ENCODE measurements around the gene IL9.
"Not testable (repeated sequence)": the region's sequence is repeated elsewhere in the genome, so short reads cannot be mapped to it uniquely, and the experiment has no call there.

Gene IL9

GRCh38 chr5:135864503-135865435 is 30.9 kb downstream of the IL9 start:
- no peak overlapping the region for H3K4me3 ChIP-seq (ENCODE audit: low read depth, low read length)
- DNase-seq (ENCODE audit: low read depth), result no peak
- TF ChIP-seq, protein P1, sequence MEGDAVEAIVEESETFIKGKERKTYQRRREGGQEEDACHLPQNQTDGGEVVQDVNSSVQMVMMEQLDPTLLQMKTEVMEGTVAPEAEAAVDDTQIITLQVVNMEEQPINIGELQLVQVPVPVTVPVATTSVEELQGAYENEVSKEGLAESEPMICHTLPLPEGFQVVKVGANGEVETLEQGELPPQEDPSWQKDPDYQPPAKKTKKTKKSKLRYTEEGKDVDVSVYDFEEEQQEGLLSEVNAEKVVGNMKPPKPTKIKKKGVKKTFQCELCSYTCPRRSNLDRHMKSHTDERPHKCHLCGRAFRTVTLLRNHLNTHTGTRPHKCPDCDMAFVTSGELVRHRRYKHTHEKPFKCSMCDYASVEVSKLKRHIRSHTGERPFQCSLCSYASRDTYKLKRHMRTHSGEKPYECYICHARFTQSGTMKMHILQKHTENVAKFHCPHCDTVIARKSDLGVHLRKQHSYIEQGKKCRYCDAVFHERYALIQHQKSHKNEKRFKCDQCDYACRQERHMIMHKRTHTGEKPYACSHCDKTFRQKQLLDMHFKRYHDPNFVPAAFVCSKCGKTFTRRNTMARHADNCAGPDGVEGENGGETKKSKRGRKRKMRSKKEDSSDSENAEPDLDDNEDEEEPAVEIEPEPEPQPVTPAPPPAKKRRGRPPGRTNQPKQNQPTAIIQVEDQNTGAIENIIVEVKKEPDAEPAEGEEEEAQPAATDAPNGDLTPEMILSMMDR (conservative IDR thresholded peaks at IDR 0.05; ENCODE audit: low read depth, low read length), result no peak

DNA sequence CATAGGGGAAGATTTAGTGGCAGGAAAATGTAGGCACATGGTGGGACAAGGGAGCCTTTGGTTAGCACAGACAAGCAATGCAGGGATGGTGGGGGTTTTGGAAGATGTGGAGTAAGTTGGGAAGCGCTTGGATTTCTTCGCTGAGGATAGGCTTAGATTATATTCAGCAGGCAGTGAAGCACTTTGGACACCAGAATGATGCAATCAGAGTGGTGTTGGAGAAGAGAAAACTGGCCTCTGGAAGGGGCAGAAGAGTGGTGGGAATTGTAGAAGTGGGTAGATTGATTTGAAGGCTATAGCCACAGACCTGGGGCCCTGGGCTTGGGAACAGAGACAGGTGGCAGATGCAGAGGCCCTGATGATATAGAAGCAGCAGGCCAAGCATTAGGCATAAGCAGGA is 32.9 kb downstream of the IL9 start:
- H3K4me3 ChIP-seq (ENCODE audit: low read depth, low read length), result no peak overlapping the region
- DNase-seq (ENCODE audit: low read depth), result no peak
- TF ChIP-seq, protein P1 (conservative IDR thresholded peaks at IDR 0.05; ENCODE audit: low read depth, low read length), result no peak

DNA sequence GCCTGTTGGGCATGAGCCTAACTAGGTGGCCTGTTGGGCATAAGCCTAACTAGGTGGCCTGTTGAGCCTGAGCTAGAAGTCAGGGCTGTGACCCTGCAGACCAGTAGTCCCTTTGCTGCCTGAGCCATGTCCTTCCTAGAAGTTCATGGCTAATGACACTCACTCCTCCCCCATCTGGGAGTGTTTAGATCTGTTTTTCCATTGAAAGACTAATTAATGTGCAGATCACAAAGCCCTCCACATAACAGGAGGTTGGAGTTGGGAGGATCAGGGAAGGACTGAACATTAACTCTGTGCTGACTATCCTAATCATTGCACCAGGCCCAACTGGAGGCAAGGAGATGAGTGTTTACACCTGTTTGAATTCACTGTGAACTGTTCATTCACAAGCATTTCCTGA is 33.6 kb downstream of the IL9 start:
- TF ChIP-seq, protein P1 (conservative IDR thresholded peaks at IDR 0.05; ENCODE audit: low read depth, low read length), result no peak
- H3K4me3 ChIP-seq (ENCODE audit: low read depth, low read length), result no peak overlapping the region

DNA sequence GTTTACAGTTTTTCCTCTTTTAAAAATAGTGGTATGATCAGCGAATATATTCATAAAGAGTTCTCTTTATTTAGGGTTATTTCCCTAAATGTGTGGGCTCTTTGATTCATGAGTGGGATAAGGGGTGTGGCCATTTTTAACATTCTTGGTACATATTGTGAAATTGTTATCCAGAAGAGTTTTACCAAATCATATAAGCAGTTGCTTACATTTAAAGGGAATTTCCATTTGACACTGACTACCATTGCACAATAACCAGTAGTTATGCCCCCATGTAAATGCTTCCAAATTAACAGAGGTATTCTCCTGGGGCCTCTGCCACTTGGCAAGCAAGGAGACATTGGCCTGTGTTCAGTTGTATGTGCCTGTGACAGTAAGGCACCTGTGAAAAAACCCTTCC is 34.0 kb downstream of the IL9 start:
- no peak overlapping the region for H3K4me3 ChIP-seq (ENCODE audit: low read depth, low read length)
- DNase-seq (ENCODE audit: low read depth), result no peak
- TF ChIP-seq, protein P1 (conservative IDR thresholded peaks at IDR 0.05; ENCODE audit: low read depth, low read length), result no peak

More for the DNA sequence above, 33.6 kb downstream of the IL9 start:
- DNase-seq (ENCODE audit: low read depth), result no peak

GRCh38 chr5:135859641-135860040 is 36.0 kb downstream of the IL9 start:
- no peak for DNase-seq (ENCODE audit: low read depth)
- H3K4me3 ChIP-seq (ENCODE audit: low read depth, low read length), result no peak overlapping the region
- TF ChIP-seq, protein P1 (conservative IDR thresholded peaks at IDR 0.05; ENCODE audit: low read depth, low read length), result no peak

- DNase-seq (ENCODE audit: low read depth); H3K4me3 ChIP-seq (ENCODE audit: low read depth, low read length): not testable (repeated sequence)
Measured at GRCh38 chr5:135859186-135859585, 36.5 kb downstream of the IL9 start.

- no peak for DNase-seq (ENCODE audit: low read depth)
- H3K4me3 ChIP-seq (ENCODE audit: low read depth, low read length), result no peak overlapping the region
- TF ChIP-seq, protein P1 (conservative IDR thresholded peaks at IDR 0.05; ENCODE audit: low read depth, low read length), result no peak
Measured at GRCh38 chr5:135857630-135858311, 37.9 kb downstream of the IL9 start.

Data from choroid plexus epithelial cell (primary cell).